ENCODE data around the gene RNF19B. TPM values are rescaled to one million over a fixed set of nuclear protein-coding genes. Genes with fewer than 3 reads are reported as not detected.
A peak's percentile ranks its signal among the peaks of the same experiment; 100 is the strongest.
"Not testable (repeated sequence)": the region's sequence is repeated elsewhere in the genome, so short reads cannot be mapped to it uniquely, and the experiment has no call there.

Gene RNF19B
- total RNA-seq, 1 donor from 2014 or later = 33.2 TPM

DNA sequence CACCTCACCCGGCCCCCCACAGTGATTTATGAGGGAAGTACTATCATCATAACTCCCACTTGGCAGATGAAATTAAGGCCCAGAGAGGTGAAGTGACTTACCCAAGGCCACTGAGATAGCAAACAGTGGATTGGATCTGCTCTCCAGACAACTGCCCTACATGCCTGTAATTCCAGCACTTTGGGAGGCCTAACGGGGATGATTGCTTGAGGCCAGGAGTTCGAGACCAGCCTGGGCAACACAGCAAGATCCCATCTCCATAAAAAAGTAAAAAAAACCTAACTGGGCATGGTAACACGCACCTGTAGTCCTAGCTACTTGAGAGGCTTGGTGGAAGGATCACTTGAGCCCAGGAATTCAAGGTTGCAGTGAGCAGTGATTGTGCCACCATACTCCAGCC lies 14.2 kb upstream of the RNF19B start:
- TF ChIP-seq, protein P1, sequence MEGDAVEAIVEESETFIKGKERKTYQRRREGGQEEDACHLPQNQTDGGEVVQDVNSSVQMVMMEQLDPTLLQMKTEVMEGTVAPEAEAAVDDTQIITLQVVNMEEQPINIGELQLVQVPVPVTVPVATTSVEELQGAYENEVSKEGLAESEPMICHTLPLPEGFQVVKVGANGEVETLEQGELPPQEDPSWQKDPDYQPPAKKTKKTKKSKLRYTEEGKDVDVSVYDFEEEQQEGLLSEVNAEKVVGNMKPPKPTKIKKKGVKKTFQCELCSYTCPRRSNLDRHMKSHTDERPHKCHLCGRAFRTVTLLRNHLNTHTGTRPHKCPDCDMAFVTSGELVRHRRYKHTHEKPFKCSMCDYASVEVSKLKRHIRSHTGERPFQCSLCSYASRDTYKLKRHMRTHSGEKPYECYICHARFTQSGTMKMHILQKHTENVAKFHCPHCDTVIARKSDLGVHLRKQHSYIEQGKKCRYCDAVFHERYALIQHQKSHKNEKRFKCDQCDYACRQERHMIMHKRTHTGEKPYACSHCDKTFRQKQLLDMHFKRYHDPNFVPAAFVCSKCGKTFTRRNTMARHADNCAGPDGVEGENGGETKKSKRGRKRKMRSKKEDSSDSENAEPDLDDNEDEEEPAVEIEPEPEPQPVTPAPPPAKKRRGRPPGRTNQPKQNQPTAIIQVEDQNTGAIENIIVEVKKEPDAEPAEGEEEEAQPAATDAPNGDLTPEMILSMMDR (conservative IDR thresholded peaks at IDR 0.05; ENCODE audit: low read depth, low read length) = no peak
- no peak for DNase-seq (ENCODE audit: low read depth)
- H3K4me3 ChIP-seq (ENCODE audit: low read depth, low read length) = no peak overlapping the region

DNA sequence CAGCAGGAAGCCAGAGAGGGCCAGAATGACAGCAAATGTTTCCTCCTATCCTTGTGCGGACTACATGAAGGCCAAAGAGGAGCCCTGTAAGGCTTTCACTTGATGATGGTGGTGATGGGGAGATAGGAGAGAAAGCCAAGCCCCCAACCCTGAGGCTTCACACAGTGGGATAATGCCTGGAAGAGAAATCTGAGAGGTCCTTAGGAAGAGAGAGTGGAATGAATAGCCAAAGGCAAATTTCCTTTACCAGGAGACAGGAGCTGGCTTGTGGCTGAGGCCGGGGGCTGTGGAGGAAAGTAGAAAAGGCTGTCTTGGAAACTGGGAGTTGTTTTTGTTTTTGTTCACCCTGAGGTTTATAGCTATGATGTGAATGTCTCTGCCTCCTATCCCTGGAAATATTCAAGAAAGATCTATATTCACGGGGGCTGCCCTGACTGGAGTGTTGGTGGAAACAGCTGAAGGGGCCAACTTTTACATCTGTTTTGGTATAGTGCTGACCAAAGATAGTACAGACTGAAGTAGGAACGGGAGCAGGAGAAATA lies 13.0 kb upstream of the RNF19B start:
- no peak for DNase-seq (ENCODE audit: low read depth)
- TF ChIP-seq, protein P1 (conservative IDR thresholded peaks at IDR 0.05; ENCODE audit: low read depth, low read length) = no peak
- no peak overlapping the region for H3K4me3 ChIP-seq (ENCODE audit: low read depth, low read length)

DNA sequence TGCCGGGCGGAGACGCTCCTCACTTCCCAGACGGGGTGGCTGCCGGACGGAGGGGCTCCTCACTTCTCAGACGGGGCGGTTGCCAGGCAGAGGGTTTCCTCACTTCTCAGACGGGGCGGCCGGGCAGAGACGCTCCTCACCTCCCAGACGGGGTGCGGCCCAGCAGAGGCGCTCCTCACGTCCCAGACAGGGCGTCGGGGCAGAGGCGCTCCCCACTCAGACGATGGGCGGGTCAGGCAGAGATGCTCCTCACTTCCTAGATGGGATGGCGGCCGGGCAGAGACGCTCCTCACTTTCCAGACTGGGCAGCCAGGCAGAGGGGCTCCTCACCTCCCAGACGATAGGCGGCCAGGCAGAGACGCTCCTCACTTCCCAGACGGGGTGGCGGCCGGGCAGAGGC lies 10.4 kb upstream of the RNF19B start:
- H3K4me3 ChIP-seq (ENCODE audit: low read depth, low read length) = not testable (repeated sequence)

DNA sequence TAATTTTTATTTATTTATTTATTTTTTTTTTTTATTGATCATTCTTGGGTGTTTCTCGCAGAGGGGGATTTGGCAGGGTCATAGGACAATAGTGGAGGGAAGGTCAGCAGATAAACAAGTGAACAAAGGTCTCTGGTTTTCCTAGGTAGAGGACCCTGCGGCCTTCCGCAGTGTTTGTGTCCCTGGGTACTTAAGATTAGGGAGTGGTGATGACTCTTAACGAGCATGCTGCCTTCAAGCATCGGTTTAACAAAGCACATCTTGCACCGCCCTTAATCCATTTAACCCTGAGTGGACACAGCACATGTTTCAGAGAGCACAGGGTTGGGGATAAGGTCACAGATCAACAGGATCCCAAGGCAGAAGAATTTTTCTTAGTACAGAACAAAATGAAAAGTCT lies 8.8 kb upstream of the RNF19B start:
- not testable (repeated sequence) for DNase-seq (ENCODE audit: low read depth)
- H3K4me3 ChIP-seq (ENCODE audit: low read depth, low read length) = peak overlapping the region; percentile 66

More for the DNA sequence above, 10.4 kb upstream of the RNF19B start:
- DNase-seq (ENCODE audit: low read depth) = not testable (repeated sequence)

DNA sequence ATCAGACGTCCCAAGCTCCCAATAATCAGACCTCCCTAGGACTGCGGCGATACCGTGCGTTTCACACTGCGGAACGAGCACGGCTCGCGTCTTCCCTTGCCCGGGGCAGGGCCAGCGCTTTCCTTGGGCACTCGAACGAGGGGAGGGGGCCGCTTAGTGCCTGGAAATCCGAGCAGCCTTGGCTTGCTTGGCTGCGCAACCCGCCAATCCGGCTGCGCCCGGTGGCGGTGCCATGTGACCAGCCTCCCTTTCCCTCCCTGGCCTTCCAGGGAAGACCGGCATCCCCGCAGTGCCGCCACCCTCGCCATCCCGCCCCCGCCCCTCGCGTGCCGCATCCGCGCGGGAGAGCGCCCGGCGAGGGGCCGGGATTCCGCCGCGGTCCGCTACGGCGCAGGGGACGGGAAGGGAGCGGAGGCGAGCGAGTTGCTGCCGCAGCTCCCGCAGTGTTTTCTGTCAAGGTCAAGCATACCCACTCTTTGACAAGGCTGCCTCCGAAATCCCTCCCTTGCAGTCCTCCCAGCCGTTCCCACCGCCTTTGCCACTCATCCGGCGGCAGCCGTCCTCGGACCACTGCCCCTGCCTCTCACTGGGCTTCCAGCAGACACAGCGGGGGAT lies 8.3 kb upstream of the RNF19B start:
- TF ChIP-seq, protein P1 (conservative IDR thresholded peaks at IDR 0.05; ENCODE audit: low read depth, low read length) = no peak
- no peak for DNase-seq (ENCODE audit: low read depth)
- H3K4me3 ChIP-seq (ENCODE audit: low read depth, low read length) = peak overlapping the region; percentile 66

DNA sequence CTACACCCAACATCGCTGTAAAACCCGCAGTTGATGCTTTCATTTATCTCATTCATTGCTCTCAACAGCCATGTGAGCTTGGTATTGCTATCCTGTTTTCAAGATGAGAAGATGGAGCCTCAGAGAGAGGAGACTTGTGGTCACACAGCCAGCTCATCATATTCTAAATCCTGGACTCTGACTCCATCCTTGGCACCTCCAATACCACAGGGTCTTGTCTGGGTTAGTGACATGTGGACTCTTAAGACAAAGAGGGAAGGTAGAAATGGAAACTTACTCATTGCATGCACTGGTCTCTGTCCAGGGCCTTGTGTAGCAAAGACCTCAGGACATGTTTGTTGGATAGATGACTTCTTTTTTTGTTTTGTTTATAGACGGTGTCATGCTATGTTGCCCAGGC lies 7.0 kb upstream of the RNF19B start:
- no peak for DNase-seq (ENCODE audit: low read depth)
- TF ChIP-seq, protein P1 (conservative IDR thresholded peaks at IDR 0.05; ENCODE audit: low read depth, low read length) = no peak
- no peak overlapping the region for H3K4me3 ChIP-seq (ENCODE audit: low read depth, low read length)

DNA sequence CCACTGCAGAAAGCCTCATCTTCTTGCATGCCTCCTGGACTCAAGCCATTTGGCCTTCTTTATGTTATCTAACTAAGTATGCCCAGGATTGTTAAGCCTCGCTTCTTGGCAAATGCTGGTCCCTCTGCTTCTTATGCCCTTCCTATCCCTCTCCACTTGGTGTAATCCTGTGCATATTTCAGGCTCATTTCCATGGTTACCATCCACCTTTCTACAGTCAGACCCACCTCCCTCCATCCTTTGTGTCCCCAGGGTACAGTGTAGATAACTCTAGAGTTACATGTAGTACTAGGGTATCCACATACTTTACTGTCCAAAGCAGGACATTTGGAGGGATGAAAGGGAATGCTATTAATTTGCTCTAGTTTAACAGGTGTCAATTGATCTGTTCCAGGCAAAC lies 6.5 kb upstream of the RNF19B start:
- DNase-seq (ENCODE audit: low read depth) = no peak
- H3K4me3 ChIP-seq (ENCODE audit: low read depth, low read length) = no peak overlapping the region
- TF ChIP-seq, protein P1 (conservative IDR thresholded peaks at IDR 0.05; ENCODE audit: low read depth, low read length) = no peak

DNA sequence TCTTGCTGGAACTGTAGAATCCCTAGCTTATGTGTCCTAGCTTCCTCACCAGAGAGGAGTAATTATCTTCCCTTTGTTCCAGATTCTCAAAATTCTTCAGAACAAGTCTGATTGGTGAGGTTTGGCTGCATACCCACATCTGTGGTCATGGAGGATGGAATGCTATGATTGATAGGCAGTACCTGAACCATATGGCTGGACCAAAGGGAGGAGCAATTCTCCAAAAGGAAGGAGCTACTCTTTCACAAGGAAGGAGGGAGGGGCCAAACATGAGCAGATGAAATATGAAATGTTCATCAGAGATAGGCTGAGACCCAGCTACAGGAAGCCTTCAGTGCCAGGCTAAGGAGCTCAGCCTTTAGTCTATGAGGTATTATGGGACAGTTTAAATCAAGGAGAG lies 5.0 kb upstream of the RNF19B start:
- no peak overlapping the region for H3K4me3 ChIP-seq (ENCODE audit: low read depth, low read length)
- TF ChIP-seq, protein P1 (conservative IDR thresholded peaks at IDR 0.05; ENCODE audit: low read depth, low read length) = no peak
- no peak for DNase-seq (ENCODE audit: low read depth)
